Measurements from ENCODE around the gene CAPG. TPM values are rescaled to one million over a fixed set of nuclear protein-coding genes. Genes with fewer than 3 reads are reported as not detected.

Gene CAPG
- total and polyA plus RNA-seq, 7 donors: 20.9 to 230 (median 33.0) TPM

- TF ChIP-seq POLR2A (IDR thresholded peaks at IDR 0.05): no peak
- TF ChIP-seq POLR2AphosphoS5 (IDR thresholded peaks at IDR 0.05): no peak
- TF ChIP-seq, protein P1, sequence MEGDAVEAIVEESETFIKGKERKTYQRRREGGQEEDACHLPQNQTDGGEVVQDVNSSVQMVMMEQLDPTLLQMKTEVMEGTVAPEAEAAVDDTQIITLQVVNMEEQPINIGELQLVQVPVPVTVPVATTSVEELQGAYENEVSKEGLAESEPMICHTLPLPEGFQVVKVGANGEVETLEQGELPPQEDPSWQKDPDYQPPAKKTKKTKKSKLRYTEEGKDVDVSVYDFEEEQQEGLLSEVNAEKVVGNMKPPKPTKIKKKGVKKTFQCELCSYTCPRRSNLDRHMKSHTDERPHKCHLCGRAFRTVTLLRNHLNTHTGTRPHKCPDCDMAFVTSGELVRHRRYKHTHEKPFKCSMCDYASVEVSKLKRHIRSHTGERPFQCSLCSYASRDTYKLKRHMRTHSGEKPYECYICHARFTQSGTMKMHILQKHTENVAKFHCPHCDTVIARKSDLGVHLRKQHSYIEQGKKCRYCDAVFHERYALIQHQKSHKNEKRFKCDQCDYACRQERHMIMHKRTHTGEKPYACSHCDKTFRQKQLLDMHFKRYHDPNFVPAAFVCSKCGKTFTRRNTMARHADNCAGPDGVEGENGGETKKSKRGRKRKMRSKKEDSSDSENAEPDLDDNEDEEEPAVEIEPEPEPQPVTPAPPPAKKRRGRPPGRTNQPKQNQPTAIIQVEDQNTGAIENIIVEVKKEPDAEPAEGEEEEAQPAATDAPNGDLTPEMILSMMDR (IDR thresholded peaks at IDR 0.05): no peak
- TF ChIP-seq EP300 (IDR thresholded peaks at IDR 0.05): no peak
- 89 to 95% methylated on average over 21 of the region's 21 CpGs for WGBS, 2 donors
- no peak overlapping the region for H3K4me3 ChIP-seq
- no peaks in the 10 kb centered on the region for H3K27me3 ChIP-seq
- H3K4me1 ChIP-seq: peaks cover 0 to 64% (median 57%) of the 10 kb centered on the region in 4 donors
- peak overlapping the region; percentile 80 to 97 (median 93) for H3K27ac ChIP-seq
- no peaks in the 10 kb centered on the region for H3K9me3 ChIP-seq
- intact Hi-C loops (cut with DNase I): no loop called here
- no peak for DNase-seq
- H3K36me3 ChIP-seq: no peaks in the 10 kb centered on the region
Measured at GRCh38 chr2:85435220-85435958, 25.2 kb upstream of the CAPG start.

- Histone ChIP-seq H3K4me3 (no peak overlapping the region), H3K36me3 (no peaks in the 10 kb centered on the region), H3K4me1 (peaks cover 0 to 64% (median 57%) of the 10 kb centered on the region in 4 donors), H3K9me3 (no peaks in the 10 kb centered on the region), H3K27me3 (no peaks in the 10 kb centered on the region), H3K27ac (peak overlapping the region; percentile 80 to 97 (median 93))
- intact Hi-C loops (cut with DNase I): no loop called here
- TF ChIP-seq POLR2A (IDR thresholded peaks at IDR 0.05) (no peak), POLR2AphosphoS5 (IDR thresholded peaks at IDR 0.05) (no peak)
- DNase-seq: no peak
- 58 to 72% methylated on average over 8 of the region's 8 CpGs for WGBS, 2 donors
Measured at GRCh38 chr2:85434696-85435095, 24.5 kb upstream of the CAPG start.

GRCh38 chr2:85433511-85434089 lies 23.4 kb upstream of the CAPG start:
- 37 to 61% methylated on average over 6 of the region's 6 CpGs for WGBS, 2 donors
- TF ChIP-seq POLR2AphosphoS5 (IDR thresholded peaks at IDR 0.05) (peak; percentile 76 to 91 (median 84)), EP300 (IDR thresholded peaks at IDR 0.05) (peak in 1 of 4 donors; percentile 4), POLR2A (IDR thresholded peaks at IDR 0.05) (no peak)
- DNase-seq: peak; percentile 98

DNA sequence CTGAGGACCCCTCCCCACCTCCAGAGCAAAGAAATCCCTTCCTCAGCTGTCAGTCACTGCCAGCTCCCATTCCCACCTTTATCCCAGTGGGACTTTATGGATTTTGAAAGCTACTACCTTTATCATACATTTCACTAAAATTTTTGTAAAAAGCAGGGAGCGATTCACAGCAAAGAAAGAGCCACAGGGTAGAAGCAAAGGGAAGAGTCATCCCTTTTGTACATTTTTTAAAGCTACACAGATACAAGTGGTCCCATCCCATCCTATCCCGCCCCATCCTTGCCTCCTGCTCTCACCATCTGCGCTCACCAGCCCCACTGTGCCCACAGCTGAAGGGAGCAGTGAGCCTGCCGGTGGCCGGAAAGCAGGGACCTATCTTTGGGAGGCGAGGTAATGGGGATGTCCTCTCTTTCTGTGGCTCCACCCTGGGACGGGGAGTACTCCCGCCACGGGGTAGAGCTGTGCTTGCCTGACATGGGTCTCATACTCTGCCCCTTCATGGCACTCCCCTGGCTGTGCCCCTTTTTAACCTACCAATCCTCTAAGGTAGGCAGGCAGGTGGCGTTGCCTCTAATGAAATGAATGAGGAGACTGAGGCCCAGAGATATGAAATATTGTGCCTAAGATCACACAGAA lies 21.5 kb upstream of the CAPG start:
- Histone ChIP-seq H3K4me3 (no peak overlapping the region), H3K9me3 (no peaks in the 10 kb centered on the region), H3K27me3 (no peaks in the 10 kb centered on the region), H3K4me1 (peaks cover 0 to 41% (median 33%) of the 10 kb centered on the region in 4 donors), H3K27ac (no peak overlapping the region), H3K36me3 (no peaks in the 10 kb centered on the region)
- no peak for DNase-seq
- 89 to 94% methylated on average over 10 of the region's 10 CpGs for WGBS, 2 donors
- TF ChIP-seq POLR2AphosphoS5 (IDR thresholded peaks at IDR 0.05) (no peak), POLR2A (IDR thresholded peaks at IDR 0.05) (no peak), EP300 (IDR thresholded peaks at IDR 0.05) (no peak)
- TF ChIP-seq, protein P1 (IDR thresholded peaks at IDR 0.05): no peak
- intact Hi-C loops (cut with DNase I): no loop called here

More at GRCh38 chr2:85433511-85434089, 23.4 kb upstream of the CAPG start:
- H3K4me3 ChIP-seq: no peak overlapping the region
- H3K27me3 ChIP-seq: no peaks in the 10 kb centered on the region
- H3K9me3 ChIP-seq: no peaks in the 10 kb centered on the region
- peaks cover 0 to 56% (median 50%) of the 10 kb centered on the region in 4 donors for H3K4me1 ChIP-seq
- intact Hi-C loops (cut with DNase I): no loop called here
- H3K27ac ChIP-seq: peak overlapping the region; percentile 80 to 97 (median 93)
- H3K36me3 ChIP-seq: no peaks in the 10 kb centered on the region

DNA sequence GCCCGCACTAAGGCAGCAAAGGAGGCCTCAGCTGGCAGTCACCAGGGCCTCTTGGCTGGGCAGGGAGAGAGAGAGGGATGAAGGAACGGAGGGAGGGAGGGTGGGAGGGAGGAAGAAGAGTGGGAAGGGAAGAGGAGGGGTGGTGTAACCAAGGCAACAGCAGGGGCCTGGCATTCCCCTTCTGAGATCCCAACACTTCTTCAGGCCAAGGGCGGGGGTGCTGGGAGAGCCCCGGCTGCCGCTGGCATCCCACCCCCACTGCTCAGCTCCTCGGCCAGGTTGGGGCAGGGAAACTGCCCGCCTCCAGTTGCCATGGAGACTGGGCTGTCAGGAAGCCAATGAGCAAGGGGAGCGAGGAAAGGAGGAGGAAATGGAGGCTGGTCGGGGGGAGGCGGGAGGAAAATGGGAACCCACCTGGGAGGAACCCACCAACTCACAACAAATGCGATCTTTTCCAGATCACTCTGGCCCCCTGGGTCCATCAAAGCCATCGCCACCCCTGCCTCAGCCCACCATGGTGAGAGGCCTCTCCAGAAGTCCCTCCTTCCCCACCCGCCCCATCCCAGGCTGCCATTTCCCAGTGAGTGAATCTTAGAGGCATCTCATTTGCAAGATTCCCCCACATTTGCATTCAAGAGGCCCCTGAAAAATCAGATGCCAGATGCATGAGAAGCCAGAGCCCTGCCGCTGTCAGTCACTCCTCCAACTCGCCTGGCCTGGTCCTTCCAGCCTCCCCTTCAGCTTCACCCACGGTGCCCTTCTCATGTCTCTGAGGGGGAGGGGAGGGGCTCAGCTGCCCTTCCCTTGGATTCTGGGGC lies 20.8 kb upstream of the CAPG start:
- no peak for DNase-seq
- Histone ChIP-seq H3K27me3 (no peaks in the 10 kb centered on the region), H3K36me3 (no peaks in the 10 kb centered on the region), H3K9me3 (no peaks in the 10 kb centered on the region), H3K4me3 (no peak overlapping the region), H3K27ac (no peak overlapping the region), H3K4me1 (peaks cover 0 to 33% (median 27%) of the 10 kb centered on the region in 4 donors)
- TF ChIP-seq, protein P1 (IDR thresholded peaks at IDR 0.05): no peak
- TF ChIP-seq POLR2A (IDR thresholded peaks at IDR 0.05): no peak
- TF ChIP-seq POLR2AphosphoS5 (IDR thresholded peaks at IDR 0.05): no peak
- TF ChIP-seq EP300 (IDR thresholded peaks at IDR 0.05): no peak
- 80 to 86% methylated on average over 16 of the region's 16 CpGs for WGBS, 2 donors
- intact Hi-C loops (cut with DNase I): no loop called here

Data from sigmoid colon (tissue), 7 donors.